NT2/D1 (cell line): Measurements from ENCODE around the gene DCP2.

Source experiments
- SUZ12 ChIP-seq: IDR thresholded peaks from 2 replicates; pipeline ENCODE4 v1.6.1; 2011; ENCODE audit not compliant: insufficient read length, insufficient read depth; ENCODE audit errors: extremely low read depth
- YY1 ChIP-seq: IDR thresholded peaks from 2 replicates; pipeline ENCODE4 v1.6.1; 2011; ENCODE audit not compliant: insufficient read length, insufficient read depth
- ZNF274 ChIP-seq: IDR thresholded peaks from 2 replicates; pipeline ENCODE4 v1.6.1; 2011; ENCODE audit warnings: mild to moderate bottlenecking, low read depth, low read length

DNA sequence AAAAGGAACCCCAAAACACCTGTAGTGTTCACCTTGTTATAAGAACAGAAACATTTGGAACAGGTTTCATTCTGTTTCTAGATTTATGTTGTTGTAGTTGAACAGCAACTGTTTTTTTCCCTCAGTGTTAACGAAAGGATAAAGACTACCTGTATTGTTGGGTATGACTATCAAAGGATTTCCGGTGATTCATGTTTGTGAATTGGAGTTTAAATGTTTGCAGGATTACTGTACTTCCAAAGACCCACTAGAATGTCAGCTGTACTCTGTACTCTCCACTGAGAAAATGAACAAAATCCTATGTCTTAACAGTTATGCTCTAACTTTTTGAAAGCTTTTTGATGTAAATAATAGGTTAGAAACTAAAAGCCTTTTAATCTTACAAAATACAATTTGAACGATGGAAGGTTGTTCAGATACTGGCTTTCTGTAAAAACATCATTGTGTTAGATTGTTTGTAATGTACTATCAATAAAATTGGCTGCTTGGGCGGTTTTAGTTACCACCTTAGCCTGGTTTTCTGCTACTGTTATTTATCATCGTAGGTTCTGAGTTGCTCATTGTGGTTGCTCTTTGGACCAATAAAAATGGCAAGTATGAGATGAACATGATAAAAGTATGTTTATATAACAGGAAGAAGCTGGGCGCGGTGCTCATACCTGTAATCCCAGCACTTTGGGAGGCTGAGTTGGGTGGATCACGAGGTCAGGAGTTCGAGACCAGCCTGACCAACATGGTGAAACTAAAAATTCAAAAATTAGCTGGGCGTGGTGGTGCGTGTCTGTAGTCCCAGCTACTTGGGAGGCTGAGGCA, 44.1 kb downstream of the DCP2 start:
- TF ChIP-seq SUZ12 (no peak), ZNF274 (no peak), YY1 (no peak)
